ENCODE measurements around the gene TP53I13.

The TP53I13 gene

DNA sequence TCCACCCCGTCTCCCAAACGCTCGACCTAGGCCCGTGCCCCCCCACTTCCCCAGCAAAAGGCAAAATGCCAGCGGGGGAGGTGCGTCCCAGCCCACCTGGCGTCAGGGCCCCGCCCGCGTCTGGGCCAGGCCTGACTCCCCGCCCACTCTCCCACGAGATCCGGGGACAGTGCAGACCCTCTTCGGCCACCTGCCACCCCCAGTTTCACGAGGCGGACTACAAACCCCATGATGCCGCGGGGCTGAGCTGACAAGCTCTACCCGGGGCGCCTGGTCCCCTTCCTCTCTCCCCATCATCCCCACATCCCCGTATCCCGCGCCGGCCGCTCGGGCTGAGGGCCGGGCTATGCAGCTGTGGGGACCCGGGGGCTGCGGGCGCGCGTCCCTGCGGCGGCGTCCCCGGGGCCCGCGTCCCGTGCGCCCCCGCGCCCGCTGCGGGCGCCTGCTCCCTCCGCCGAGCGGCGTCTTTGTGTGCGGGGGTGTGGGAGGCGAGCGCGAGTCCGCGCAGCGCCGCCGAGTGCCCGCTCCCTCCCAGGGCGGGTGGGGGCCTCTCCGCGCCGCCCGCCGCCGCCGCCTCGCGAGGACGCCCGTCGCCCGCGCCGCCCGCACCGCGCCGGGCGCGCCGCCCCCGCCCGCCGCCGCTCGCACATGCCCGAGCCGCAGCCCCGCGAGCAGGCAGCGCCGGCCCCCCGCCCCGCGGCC, 24.5 kb downstream of the TP53I13 start, which contains the start of gene ANKRD13B:
Gene ANKRD13B (plus strand): TSS at position 283 of the 702 bp plus-strand sequence. CDS start 490 bp downstream, outside the sequence.
- Mint-ChIP-seq H3K4me1 (ENCODE audit: low read depth) (peaks cover 29% of the 10 kb centered on the region), H3K4me3 (peak within 1 kb of the TSS; percentile 73), H3K36me3 (ENCODE audit: low read depth) (no peaks in the 10 kb centered on the region), H3K9me3 (no peaks in the 10 kb centered on the region), H3K27ac (no peak within 1 kb of the TSS), H3K27me3 (ENCODE audit: low read depth) (no peaks in the 10 kb centered on the region)

- Mint-ChIP-seq H3K27me3 (ENCODE audit: low read depth) (no peaks in the 10 kb centered on the region), H3K36me3 (ENCODE audit: low read depth) (no peaks in the 10 kb centered on the region), H3K27ac (no peak overlapping the region)
Observed at GRCh38 chr17:29593591-29594518, 25.4 kb downstream of the TP53I13 start.

GRCh38 chr17:29594519-29595090, 26.1 kb downstream of the TP53I13 start:
- H3K4me3 Mint-ChIP-seq, result peak overlapping the region; percentile 73
- H3K36me3 Mint-ChIP-seq (ENCODE audit: low read depth), result no peaks in the 10 kb centered on the region
- H3K9me3 Mint-ChIP-seq, result no peaks in the 10 kb centered on the region
- H3K27ac Mint-ChIP-seq, result no peak overlapping the region
- H3K27me3 Mint-ChIP-seq (ENCODE audit: low read depth), result no peaks in the 10 kb centered on the region
- H3K4me1 Mint-ChIP-seq (ENCODE audit: low read depth), result peaks cover 26% of the 10 kb centered on the region

More at GRCh38 chr17:29593591-29594518, 25.4 kb downstream of the TP53I13 start:
- Mint-ChIP-seq H3K4me3 (peak overlapping the region; percentile 73), H3K9me3 (no peaks in the 10 kb centered on the region), H3K4me1 (ENCODE audit: low read depth) (peaks cover 26% of the 10 kb centered on the region)

DNA sequence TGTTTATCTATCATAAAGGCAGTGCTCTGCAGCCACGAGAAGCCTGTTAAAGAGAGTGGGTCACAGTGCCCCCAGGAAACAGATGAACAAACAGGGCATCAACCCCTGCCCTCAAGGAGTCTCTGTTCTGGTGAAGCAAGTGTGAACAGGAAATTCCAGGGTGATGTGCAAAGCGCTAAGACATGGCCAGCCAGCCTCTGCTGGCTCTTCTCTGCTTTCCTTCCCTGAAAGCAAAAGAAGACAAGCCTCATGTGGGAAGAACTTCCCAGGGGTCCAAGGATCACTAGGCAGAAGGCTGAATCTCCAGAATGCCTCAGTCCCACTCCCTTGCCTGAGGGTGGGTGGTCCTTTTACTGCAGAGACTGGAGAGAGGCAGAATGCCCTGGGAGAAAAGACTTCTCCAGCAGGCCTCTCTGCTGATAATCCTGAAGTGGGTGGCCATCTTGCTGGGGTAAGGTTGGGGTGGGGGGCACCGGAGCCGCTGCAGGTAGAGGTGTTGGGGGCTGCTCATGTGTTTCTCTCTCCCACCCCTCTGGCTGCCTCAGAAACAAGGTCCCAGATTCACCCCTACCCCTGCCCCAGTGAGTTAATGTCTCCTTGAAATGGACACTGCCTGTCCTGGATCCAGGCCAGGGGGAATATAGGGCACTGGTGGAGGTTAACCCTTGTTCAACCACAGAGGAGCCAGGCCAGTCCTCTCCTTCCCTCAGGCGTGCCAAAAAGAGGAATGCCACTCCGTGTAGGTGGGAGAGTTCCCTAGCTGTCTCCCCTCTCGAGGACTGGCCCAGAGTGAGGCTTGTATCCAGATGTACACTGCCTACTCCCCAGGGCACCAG, 26.8 kb downstream of the TP53I13 start:
- Mint-ChIP-seq H3K27ac (no peak overlapping the region), H3K4me3 (peak overlapping the region; percentile 28), H3K4me1 (ENCODE audit: low read depth) (peaks cover 22% of the 10 kb centered on the region), H3K27me3 (ENCODE audit: low read depth) (no peaks in the 10 kb centered on the region), H3K9me3 (no peaks in the 10 kb centered on the region), H3K36me3 (ENCODE audit: low read depth) (no peaks in the 10 kb centered on the region)

DNA sequence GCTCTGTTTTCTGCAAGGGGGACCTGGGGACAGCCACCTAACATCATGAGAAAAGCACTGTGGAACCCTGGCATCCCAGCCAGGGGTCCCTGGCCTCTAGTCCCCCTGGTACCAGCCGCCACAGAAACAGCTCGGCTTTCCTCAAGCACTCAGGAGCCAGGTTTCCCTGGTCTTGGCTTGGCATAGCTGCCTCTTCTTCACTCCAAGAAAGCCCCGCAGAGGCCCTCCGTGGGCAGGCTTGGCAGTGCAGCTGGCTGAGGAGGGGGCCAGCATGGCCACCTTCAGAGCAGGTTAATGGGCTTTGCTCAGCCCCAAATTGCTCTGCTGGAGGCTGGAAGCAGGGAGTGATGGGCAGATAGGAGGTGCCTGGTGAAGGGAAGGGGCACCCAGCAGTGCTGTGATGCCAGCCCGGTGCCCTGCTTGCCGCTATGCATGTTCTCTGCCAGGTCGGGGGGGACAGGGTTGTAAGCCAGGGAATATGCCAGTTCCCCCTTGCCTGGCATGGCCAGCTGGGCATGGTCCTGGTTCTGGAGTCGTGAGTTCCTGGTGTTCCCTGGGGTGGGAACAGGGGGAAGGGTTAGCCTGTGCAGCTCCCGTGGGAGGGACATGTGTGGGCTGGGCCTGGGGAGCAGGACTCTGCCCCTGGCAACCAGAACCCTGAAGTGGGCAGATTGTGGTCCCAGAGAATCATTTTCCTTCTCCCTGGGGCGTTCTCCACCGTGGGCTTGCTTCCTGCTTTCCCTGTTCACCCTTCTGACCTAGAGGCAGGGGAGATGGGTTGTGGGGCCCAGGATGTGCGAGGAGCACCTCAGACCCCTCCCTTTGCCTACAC, 27.7 kb downstream of the TP53I13 start:
- Mint-ChIP-seq H3K9me3 (no peaks in the 10 kb centered on the region), H3K36me3 (ENCODE audit: low read depth) (no peaks in the 10 kb centered on the region), H3K4me1 (ENCODE audit: low read depth) (peaks cover 17% of the 10 kb centered on the region), H3K4me3 (no peak overlapping the region), H3K27ac (no peak overlapping the region), H3K27me3 (ENCODE audit: low read depth) (no peaks in the 10 kb centered on the region)

DNA sequence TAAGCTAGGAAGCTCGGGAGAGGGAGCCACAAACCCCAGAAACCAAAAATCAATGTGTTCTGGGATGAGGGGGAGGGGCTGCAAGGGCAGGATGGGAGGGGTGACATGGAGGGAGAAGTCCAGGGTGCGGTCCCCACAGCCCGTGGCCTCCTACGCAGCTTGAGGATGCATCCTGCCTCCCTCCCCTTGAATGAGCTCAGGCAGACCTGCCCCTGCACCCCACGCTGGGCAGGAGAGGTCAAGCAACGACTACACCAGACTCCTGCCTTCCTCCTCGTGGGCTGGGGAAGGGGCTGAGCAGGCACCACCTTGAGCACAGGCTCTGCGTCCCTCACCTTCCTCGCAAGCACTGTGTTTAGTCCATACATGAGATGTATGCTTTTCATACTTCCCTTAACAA, 28.3 kb downstream of the TP53I13 start:
- no peak overlapping the region for H3K4me3 Mint-ChIP-seq
- no peak overlapping the region for H3K27ac Mint-ChIP-seq
- H3K4me1 Mint-ChIP-seq (ENCODE audit: low read depth), result peaks cover 12% of the 10 kb centered on the region
- H3K9me3 Mint-ChIP-seq, result no peaks in the 10 kb centered on the region
- no peaks in the 10 kb centered on the region for H3K27me3 Mint-ChIP-seq (ENCODE audit: low read depth)
- no peaks in the 10 kb centered on the region for H3K36me3 Mint-ChIP-seq (ENCODE audit: low read depth)

- Mint-ChIP-seq H3K4me3 (no peak overlapping the region), H3K9me3 (no peaks in the 10 kb centered on the region), H3K36me3 (ENCODE audit: low read depth) (no peaks in the 10 kb centered on the region), H3K4me1 (ENCODE audit: low read depth) (peaks cover 5% of the 10 kb centered on the region), H3K27me3 (ENCODE audit: low read depth) (no peaks in the 10 kb centered on the region), H3K27ac (no peak overlapping the region)
Observed at GRCh38 chr17:29597361-29598172, 29.1 kb downstream of the TP53I13 start.

DNA sequence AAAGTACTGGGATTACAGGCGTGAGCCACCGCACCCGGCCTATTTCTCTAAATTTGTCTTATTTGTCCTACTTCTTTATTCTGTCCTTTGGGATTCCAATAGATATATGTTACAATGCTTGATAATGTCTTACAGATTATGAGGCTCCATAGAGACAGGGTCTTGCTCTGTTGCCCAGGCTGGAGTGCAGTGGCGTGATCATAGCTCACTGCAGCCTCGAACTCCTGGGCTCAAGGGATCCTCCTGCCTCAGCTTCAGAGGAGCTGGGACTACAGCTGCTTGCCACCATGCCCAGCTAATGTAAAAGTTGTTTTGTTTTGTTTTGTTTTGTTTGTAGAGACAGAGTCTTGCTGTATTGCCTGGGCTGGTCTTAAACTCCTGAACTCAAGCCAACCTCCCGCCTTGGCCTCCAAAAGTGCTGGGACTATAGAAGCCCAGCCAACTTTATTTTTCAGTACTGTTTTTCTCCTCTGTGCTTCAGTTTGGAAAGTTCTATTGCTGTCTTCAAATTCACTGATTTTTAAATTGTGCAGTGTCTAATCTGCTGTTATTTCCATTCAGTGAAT, 34.7 kb downstream of the TP53I13 start:
- Mint-ChIP-seq H3K9me3 (no peaks in the 10 kb centered on the region), H3K36me3 (ENCODE audit: low read depth) (no peaks in the 10 kb centered on the region), H3K27me3 (ENCODE audit: low read depth) (no peaks in the 10 kb centered on the region), H3K4me3 (no peak overlapping the region), H3K4me1 (ENCODE audit: low read depth) (no peaks in the 10 kb centered on the region), H3K27ac (no peak overlapping the region)

DNA sequence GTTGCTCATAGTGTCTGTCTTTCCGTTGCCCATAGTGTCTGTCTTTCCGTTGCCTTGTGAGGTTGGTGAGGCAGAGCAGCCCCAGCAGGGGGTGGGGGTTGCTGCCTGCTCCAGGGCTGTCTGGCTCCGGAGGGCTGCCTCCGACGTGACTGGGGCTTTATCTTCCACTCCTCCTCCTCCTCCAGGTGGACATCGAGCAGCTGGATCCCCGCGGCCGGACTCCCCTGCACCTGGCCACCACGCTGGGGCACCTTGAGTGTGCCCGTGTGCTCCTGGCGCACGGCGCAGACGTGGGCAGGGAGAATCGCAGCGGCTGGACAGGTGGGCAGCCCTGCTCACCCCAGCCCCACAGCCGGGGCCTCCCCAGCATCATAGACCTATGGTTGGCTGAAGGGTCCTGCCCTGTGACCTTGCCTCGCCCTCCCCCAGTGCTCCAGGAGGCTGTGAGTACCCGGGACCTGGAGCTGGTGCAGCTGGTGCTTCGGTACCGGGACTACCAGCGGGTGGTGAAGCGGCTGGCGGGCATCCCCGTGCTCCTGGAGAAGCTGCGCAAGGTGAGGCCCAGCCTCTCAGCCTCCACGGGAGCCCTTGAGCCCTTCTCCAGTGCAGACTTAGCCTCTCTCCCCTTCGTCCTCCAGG, 39.2 kb downstream of the TP53I13 start:
- no peaks in the 10 kb centered on the region for H3K9me3 Mint-ChIP-seq
- no peaks in the 10 kb centered on the region for H3K36me3 Mint-ChIP-seq (ENCODE audit: low read depth)
- H3K4me1 Mint-ChIP-seq (ENCODE audit: low read depth), result no peaks in the 10 kb centered on the region
- no peak overlapping the region for H3K4me3 Mint-ChIP-seq
- no peaks in the 10 kb centered on the region for H3K27me3 Mint-ChIP-seq (ENCODE audit: low read depth)
- no peak overlapping the region for H3K27ac Mint-ChIP-seq

DNA sequence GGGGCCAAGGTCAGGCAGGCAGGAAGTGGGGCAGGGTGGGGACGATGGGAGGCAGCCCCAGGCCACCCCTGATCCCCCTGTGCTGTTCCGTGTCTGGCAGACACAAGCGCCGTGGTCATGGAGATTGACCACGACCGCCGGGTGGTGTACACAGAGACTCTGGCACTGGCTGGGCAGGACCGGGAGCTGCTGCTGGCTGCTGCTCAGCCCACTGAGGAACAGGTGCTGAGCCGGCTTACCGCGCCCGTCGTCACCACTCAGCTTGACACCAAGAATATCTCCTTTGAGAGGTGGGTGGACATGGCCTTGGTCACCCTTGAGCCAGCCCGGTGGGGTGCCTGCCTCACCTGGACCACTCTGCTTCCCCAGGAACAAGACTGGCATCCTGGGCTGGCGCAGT, 40.5 kb downstream of the TP53I13 start:
- H3K4me1 Mint-ChIP-seq (ENCODE audit: low read depth), result peaks cover 3% of the 10 kb centered on the region
- no peaks in the 10 kb centered on the region for H3K27me3 Mint-ChIP-seq (ENCODE audit: low read depth)
- H3K36me3 Mint-ChIP-seq (ENCODE audit: low read depth), result no peaks in the 10 kb centered on the region
- no peak overlapping the region for H3K4me3 Mint-ChIP-seq
- H3K27ac Mint-ChIP-seq, result no peak overlapping the region
- no peaks in the 10 kb centered on the region for H3K9me3 Mint-ChIP-seq

DNA sequence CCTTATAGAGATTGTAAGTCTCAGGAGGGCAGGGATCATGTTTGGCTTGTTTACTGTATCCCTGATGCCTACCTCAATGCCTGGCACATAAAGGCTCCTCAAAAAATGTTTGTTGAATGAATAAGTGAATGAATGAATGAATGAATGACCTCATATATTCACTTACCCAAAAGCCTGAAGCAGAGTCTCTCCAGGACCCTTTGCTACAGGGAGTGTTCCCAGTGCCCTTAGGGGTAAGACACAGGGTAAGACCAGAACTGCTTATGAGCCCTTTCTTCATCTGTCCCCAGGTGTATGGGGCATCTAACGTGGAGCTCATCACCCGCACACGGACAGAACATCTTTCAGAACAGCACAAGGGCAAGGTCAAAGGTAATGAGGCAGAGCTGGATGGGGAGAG, 41.9 kb downstream of the TP53I13 start:
- peaks cover 4% of the 10 kb centered on the region for H3K27me3 Mint-ChIP-seq (ENCODE audit: low read depth)
- no peaks in the 10 kb centered on the region for H3K36me3 Mint-ChIP-seq (ENCODE audit: low read depth)
- no peak overlapping the region for H3K27ac Mint-ChIP-seq
- H3K4me3 Mint-ChIP-seq, result no peak overlapping the region
- H3K4me1 Mint-ChIP-seq (ENCODE audit: low read depth), result peaks cover 15% of the 10 kb centered on the region
- H3K9me3 Mint-ChIP-seq, result no peaks in the 10 kb centered on the region

- Mint-ChIP-seq H3K4me1 (ENCODE audit: low read depth) (peaks cover 19% of the 10 kb centered on the region), H3K9me3 (no peaks in the 10 kb centered on the region), H3K27ac (no peak overlapping the region), H3K27me3 (ENCODE audit: low read depth) (peaks cover 4% of the 10 kb centered on the region), H3K36me3 (ENCODE audit: low read depth) (no peaks in the 10 kb centered on the region), H3K4me3 (no peak overlapping the region)
Observed at GRCh38 chr17:29611351-29612093, 43.0 kb downstream of the TP53I13 start.

All from T-helper 1 cell treated with Interleukin-12 subunit alpha and Interleukin-12 subunit beta and Interleukin-4 antibody, amounts not matched to agents 30 μg/mL and 1 μg/mL, for 36 hours (primary cell).